ENCODE data around the gene CDH6.
A peak's percentile ranks its signal among the peaks of the same experiment; 100 is the strongest.

CDH6 gene

GRCh38 chr5:31193591-31194467 lies at the start of gene CDH6:
Gene CDH6 (plus strand): TSS chr5:31193686. CDS start chr5:31267474, 73,788 bp downstream.
- no peak for TF ChIP-seq Cebpa-rat (IDR thresholded peaks at IDR 0.05)
- no peak within 1 kb of the TSS for H3K4me3 ChIP-seq
- H3K9me3 ChIP-seq: peaks cover 6% of the 10 kb centered on the region
- H3K27ac ChIP-seq: no peak within 1 kb of the TSS
- no peaks in the 10 kb centered on the region for H4K20me1 ChIP-seq
- no peaks in the 10 kb centered on the region for H3K36me3 ChIP-seq
- no peaks in the 10 kb centered on the region for H3K4me1 ChIP-seq
- H3K27me3 ChIP-seq: no peaks in the 10 kb centered on the region
- no peak within 1 kb of the TSS for H3K4me2 ChIP-seq
- no peak within 1 kb of the TSS for H3K9ac ChIP-seq

DNA sequence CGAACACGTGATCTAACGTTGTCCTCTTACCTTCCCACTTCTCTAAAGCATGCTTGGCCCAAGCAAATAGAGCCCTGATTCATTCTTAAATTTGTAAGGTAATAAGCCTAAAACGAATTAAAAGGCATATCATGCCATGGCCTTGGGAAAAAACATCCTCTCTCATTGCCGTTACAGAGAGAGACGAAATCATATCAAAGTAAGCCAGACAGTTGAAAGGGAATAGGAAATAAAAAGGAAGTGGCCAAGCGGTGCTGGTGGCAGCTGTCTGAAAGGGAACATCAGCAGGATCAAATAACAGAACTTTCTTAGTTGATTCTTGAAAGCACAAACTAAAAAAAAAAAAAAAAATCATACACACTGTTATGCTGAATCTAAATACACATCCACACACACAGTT lies 49.1 kb upstream of the CDH6 start:
- Histone ChIP-seq H3K4me2 (peak overlapping the region; percentile 35), H4K20me1 (no peaks in the 10 kb centered on the region), H3K4me1 (peaks cover 9% of the 10 kb centered on the region; the same call in 1 of the 2 replicates), H3K4me3 (no peak overlapping the region), H3K9ac (no peak overlapping the region), H3K36me3 (no peaks in the 10 kb centered on the region), H3K27ac (0 out of 2 replicates have a peak overlapping the region, but pooled peaks have one; percentile 1), H3K9me3 (no peaks in the 10 kb centered on the region), H3K27me3 (no peaks in the 10 kb centered on the region)
- TF ChIP-seq Cebpa-rat (IDR thresholded peaks at IDR 0.05): no peak

DNA sequence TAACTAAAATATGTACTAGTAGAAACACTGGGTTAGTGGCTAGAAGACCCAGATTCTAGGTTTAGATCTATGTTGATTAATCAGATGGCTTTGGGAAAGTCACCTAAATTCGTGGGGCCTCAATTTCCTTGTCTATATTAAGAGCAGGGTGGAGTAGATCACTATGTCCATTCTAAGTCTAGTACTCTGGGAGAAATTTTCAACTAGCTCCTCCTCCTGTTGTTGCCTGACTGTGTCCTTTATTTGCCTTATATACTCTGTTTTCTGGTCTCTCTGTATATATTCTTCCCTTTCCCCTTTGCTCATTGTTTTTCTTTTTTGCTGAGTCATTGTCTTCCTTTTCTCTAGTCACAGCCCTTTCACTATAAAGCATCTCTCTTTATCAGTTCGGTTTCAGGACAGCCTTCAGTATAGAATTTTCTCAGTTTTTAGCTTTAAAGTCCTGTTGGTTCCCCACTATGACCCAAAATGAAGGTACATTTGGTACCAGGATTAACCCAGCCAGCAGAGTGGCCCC lies 44.5 kb upstream of the CDH6 start:
- Histone ChIP-seq H3K27ac (no peak overlapping the region), H3K9ac (no peak overlapping the region), H3K36me3 (no peaks in the 10 kb centered on the region), H3K4me1 (peaks cover 8% of the 10 kb centered on the region; the same call in 1 of the 2 replicates), H3K9me3 (no peaks in the 10 kb centered on the region), H3K4me3 (no peak overlapping the region), H3K4me2 (no peak overlapping the region), H3K27me3 (no peaks in the 10 kb centered on the region), H4K20me1 (no peaks in the 10 kb centered on the region)
- no peak for TF ChIP-seq Cebpa-rat (IDR thresholded peaks at IDR 0.05)

GRCh38 chr5:31153521-31153920 lies 40.0 kb upstream of the CDH6 start:
- Histone ChIP-seq H3K4me3 (no peak overlapping the region), H3K27me3 (no peaks in the 10 kb centered on the region), H3K36me3 (no peaks in the 10 kb centered on the region), H3K9me3 (no peaks in the 10 kb centered on the region), H4K20me1 (no peaks in the 10 kb centered on the region), H3K4me2 (no peak overlapping the region), H3K9ac (no peak overlapping the region), H3K27ac (no peak overlapping the region), H3K4me1 (no peaks in the 10 kb centered on the region)
- TF ChIP-seq Cebpa-rat (IDR thresholded peaks at IDR 0.05): no peak

DNA sequence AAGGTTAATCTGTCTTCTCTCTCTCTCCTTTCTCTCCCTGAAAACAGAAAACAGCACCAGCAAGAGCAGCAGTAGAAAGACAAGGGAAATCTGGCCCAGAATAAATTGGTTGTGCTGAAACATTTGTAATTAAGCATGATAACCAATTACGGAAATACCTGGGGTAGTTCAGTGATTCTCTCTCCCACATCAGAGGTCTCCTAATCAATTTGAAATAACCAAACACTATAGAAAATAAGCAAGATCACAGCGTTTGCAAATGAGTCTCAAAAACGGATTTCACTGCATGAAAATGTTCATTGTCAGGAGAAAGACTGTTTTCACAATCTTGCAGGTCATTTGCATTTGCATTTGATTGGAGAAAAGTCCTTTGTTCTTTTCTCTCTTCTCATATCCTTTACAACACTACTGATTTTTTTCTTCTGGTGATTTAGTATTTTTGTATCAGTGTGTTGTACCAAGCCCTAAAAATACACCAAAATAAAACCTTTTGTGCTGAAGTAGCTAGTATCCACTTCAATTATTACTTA lies 36.8 kb upstream of the CDH6 start:
- Histone ChIP-seq H3K36me3 (no peaks in the 10 kb centered on the region), H4K20me1 (no peaks in the 10 kb centered on the region), H3K9ac (no peak overlapping the region), H3K4me1 (no peaks in the 10 kb centered on the region), H3K4me3 (no peak overlapping the region), H3K27me3 (no peaks in the 10 kb centered on the region), H3K9me3 (no peaks in the 10 kb centered on the region), H3K4me2 (no peak overlapping the region), H3K27ac (no peak overlapping the region)
- no peak for TF ChIP-seq Cebpa-rat (IDR thresholded peaks at IDR 0.05)

- H3K27ac ChIP-seq: no peak overlapping the region
- H4K20me1 ChIP-seq: no peaks in the 10 kb centered on the region
- no peaks in the 10 kb centered on the region for H3K27me3 ChIP-seq
- no peak for TF ChIP-seq Cebpa-rat (IDR thresholded peaks at IDR 0.05)
- no peaks in the 10 kb centered on the region for H3K4me1 ChIP-seq
- H3K36me3 ChIP-seq: no peaks in the 10 kb centered on the region
- no peak overlapping the region for H3K4me3 ChIP-seq
- H3K4me2 ChIP-seq: no peak overlapping the region
- no peaks in the 10 kb centered on the region for H3K9me3 ChIP-seq
- no peak overlapping the region for H3K9ac ChIP-seq
Observed at GRCh38 chr5:31157720-31158119, 35.8 kb upstream of the CDH6 start.

- no peak overlapping the region for H3K4me2 ChIP-seq
- H3K4me1 ChIP-seq: no peaks in the 10 kb centered on the region
- no peaks in the 10 kb centered on the region for H3K9me3 ChIP-seq
- H4K20me1 ChIP-seq: no peaks in the 10 kb centered on the region
- no peak for TF ChIP-seq Cebpa-rat (IDR thresholded peaks at IDR 0.05)
- no peak overlapping the region for H3K27ac ChIP-seq
- H3K4me3 ChIP-seq: no peak overlapping the region
- no peaks in the 10 kb centered on the region for H3K36me3 ChIP-seq
- no peak overlapping the region for H3K9ac ChIP-seq
- no peaks in the 10 kb centered on the region for H3K27me3 ChIP-seq
Observed at GRCh38 chr5:31158686-31159085, 34.8 kb upstream of the CDH6 start.

DNA sequence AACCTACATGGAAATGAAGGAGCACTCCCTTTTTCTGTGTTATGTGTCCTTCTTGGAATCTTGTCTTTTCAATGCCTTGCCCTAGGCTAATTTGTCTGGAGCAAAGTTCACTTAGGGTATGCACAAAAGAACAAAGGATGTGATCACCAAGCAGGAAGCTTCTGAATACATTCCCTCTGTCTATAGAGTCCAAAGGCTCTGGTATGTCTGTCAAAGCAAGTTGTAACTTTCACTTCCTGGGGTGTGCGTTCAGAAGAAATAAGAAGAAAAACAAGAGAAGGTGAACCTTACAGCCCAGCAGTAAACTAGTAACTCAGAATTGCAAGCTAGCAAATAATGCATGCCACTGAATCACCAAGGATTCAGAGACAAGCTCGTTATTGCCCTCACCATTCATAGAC lies 31.7 kb upstream of the CDH6 start:
- no peak overlapping the region for H3K9ac ChIP-seq

GRCh38 chr5:31165729-31166128 lies 27.8 kb upstream of the CDH6 start:
- no peaks in the 10 kb centered on the region for H3K4me1 ChIP-seq
- no peaks in the 10 kb centered on the region for H3K27me3 ChIP-seq
- no peak overlapping the region for H3K4me3 ChIP-seq
- no peaks in the 10 kb centered on the region for H4K20me1 ChIP-seq
- no peak for TF ChIP-seq Cebpa-rat (IDR thresholded peaks at IDR 0.05)
- H3K36me3 ChIP-seq: no peaks in the 10 kb centered on the region
- no peak overlapping the region for H3K27ac ChIP-seq
- H3K9me3 ChIP-seq: no peaks in the 10 kb centered on the region
- H3K4me2 ChIP-seq: no peak overlapping the region
- H3K9ac ChIP-seq: no peak overlapping the region

More for the DNA sequence above, 31.7 kb upstream of the CDH6 start:
- no peak overlapping the region for H3K27ac ChIP-seq
- H3K36me3 ChIP-seq: no peaks in the 10 kb centered on the region
- H3K4me3 ChIP-seq: no peak overlapping the region
- no peaks in the 10 kb centered on the region for H3K27me3 ChIP-seq
- H3K9me3 ChIP-seq: no peaks in the 10 kb centered on the region
- H4K20me1 ChIP-seq: no peaks in the 10 kb centered on the region
- no peak overlapping the region for H3K4me2 ChIP-seq
- no peak for TF ChIP-seq Cebpa-rat (IDR thresholded peaks at IDR 0.05)
- no peaks in the 10 kb centered on the region for H3K4me1 ChIP-seq

DNA sequence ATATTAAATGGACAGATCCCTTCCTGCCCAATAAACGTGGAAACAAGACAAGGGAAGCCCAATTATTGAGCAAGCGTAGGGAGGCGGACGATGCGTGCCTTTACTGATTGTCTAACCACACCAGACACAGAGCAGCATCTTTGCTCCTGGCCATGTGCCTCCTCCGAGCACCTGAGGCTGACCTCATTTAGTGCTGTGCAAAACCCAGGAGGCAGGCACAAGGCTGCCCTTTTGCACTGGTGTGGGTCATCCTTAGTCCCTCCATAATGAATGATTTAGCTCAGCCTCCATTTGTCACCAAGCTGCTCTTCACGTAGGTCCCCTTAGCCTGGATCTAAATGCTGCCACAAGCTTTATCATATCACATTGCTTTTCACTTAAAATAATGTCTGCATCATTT lies 24.1 kb upstream of the CDH6 start:
- no peak for TF ChIP-seq Cebpa-rat (IDR thresholded peaks at IDR 0.05)
- Histone ChIP-seq H3K4me3 (no peak overlapping the region), H3K9me3 (no peaks in the 10 kb centered on the region), H3K4me2 (no peak overlapping the region), H3K36me3 (no peaks in the 10 kb centered on the region), H3K27me3 (no peaks in the 10 kb centered on the region), H4K20me1 (no peaks in the 10 kb centered on the region), H3K9ac (no peak overlapping the region), H3K4me1 (no peaks in the 10 kb centered on the region), H3K27ac (no peak overlapping the region)

All from BLaER1 (cell line).